Bronchial epithelial cell (primary cell): ENCODE results near the gene SLC2A10. TPM values are rescaled to one million over a fixed set of nuclear protein-coding genes. Genes with fewer than 3 reads are reported as not detected.

ENCODE experiments used
- DNase-seq: peaks from one replicate; pipeline ENCODE4 v3.0.0-alpha.2; 2010; ENCODE audit warnings: low read depth
- FAIRE-seq: peaks from 2 replicates; lab custom pipeline; 2011; peaks lifted over from hg19 to GRCh38; lab: Jason Lieb, UNC
- H3K27me3 ChIP-seq: 2 replicates; pipeline ENCODE4 v1.5.1; 2011; ENCODE audit warnings: low read length; ENCODE audit not compliant: control insufficient read depth, insufficient read depth
- H3K36me3 ChIP-seq: 2 replicates; pipeline ENCODE4 v1.5.1; 2011; ENCODE audit warnings: low read length; ENCODE audit not compliant: control insufficient read depth, insufficient read depth
- H3K4me3 ChIP-seq: 2 replicates; pipeline ENCODE4 v1.5.1; 2011; ENCODE audit warnings: mild to moderate bottlenecking, low read depth, low read length, control low read depth
- CTCF ChIP-seq: IDR thresholded peaks from 2 replicates; pipeline ENCODE4 v1.5.1; 2011; ENCODE audit warnings: mild to moderate bottlenecking, moderate library complexity, low read length, control low read depth, inconsistent platforms; ENCODE audit not compliant: insufficient read depth, severe bottlenecking
- total RNA-seq: library from RNA; depleted of rRNA; stranded (reverse); fragments of >200 nt; gene quantifications from 2 replicates; pipeline ENCODE4 v1.2.1, GENCODE V29; 2014

The SLC2A10 gene
- total RNA-seq, 1 donor from 2014 or later, result 19.2 TPM

GRCh38 chr20:46694484-46694883 lies 15.0 kb upstream of the SLC2A10 start:
- Histone ChIP-seq H3K36me3 (no peaks in the 10 kb centered on the region), H3K27me3 (no peaks in the 10 kb centered on the region), H3K4me3 (no peak overlapping the region)
- DNase-seq (no peak), FAIRE-seq (no peak)
- TF ChIP-seq CTCF, result no peak

- no peak overlapping the region for H3K4me3 ChIP-seq
- H3K36me3 ChIP-seq, result no peaks in the 10 kb centered on the region
- DNase-seq, result no peak
- H3K27me3 ChIP-seq, result no peaks in the 10 kb centered on the region
- no peak for FAIRE-seq
- no peak for TF ChIP-seq CTCF
Observed at GRCh38 chr20:46695892-46696291, 13.6 kb upstream of the SLC2A10 start.

GRCh38 chr20:46696791-46697279 lies 12.6 kb upstream of the SLC2A10 start:
- DNase-seq (no peak), FAIRE-seq (no peak)
- no peak overlapping the region for H3K4me3 ChIP-seq
- TF ChIP-seq CTCF, result no peak
- H3K36me3 ChIP-seq, result no peaks in the 10 kb centered on the region
- no peaks in the 10 kb centered on the region for H3K27me3 ChIP-seq

GRCh38 chr20:46698788-46699187 lies 10.7 kb upstream of the SLC2A10 start:
- Histone ChIP-seq H3K4me3 (no peak overlapping the region), H3K36me3 (no peaks in the 10 kb centered on the region), H3K27me3 (no peaks in the 10 kb centered on the region)
- TF ChIP-seq CTCF, result no peak
- no peak for FAIRE-seq
- DNase-seq, result no peak

GRCh38 chr20:46699651-46700359 lies 9.6 kb upstream of the SLC2A10 start:
- peak; percentile 81 for TF ChIP-seq CTCF
- H3K27me3 ChIP-seq, result no peaks in the 10 kb centered on the region
- DNase-seq, result peak; percentile 44
- H3K4me3 ChIP-seq, result no peak overlapping the region
- H3K36me3 ChIP-seq, result no peaks in the 10 kb centered on the region
- no peak for FAIRE-seq

GRCh38 chr20:46700481-46700880 lies 9.0 kb upstream of the SLC2A10 start:
- FAIRE-seq, result no peak
- no peaks in the 10 kb centered on the region for H3K27me3 ChIP-seq
- DNase-seq, result no peak
- TF ChIP-seq CTCF, result no peak
- H3K36me3 ChIP-seq, result no peaks in the 10 kb centered on the region
- H3K4me3 ChIP-seq, result no peak overlapping the region
